Activated naive CD4-positive, alpha-beta T cell (primary cell): ENCODE measurements around the gene PLIN1.
A peak's percentile ranks its signal among the peaks of the same experiment; 100 is the strongest.
"Not testable (repeated sequence)": the region's sequence is repeated elsewhere in the genome, so short reads cannot be mapped to it uniquely, and the experiment has no call there.

Source experiments
- DNase-seq, 4 experiments: peaks; one replicate each; lab custom pipeline; 2025; lab: John Stamatoyannopoulos, UW

PLIN1 gene, protein sequence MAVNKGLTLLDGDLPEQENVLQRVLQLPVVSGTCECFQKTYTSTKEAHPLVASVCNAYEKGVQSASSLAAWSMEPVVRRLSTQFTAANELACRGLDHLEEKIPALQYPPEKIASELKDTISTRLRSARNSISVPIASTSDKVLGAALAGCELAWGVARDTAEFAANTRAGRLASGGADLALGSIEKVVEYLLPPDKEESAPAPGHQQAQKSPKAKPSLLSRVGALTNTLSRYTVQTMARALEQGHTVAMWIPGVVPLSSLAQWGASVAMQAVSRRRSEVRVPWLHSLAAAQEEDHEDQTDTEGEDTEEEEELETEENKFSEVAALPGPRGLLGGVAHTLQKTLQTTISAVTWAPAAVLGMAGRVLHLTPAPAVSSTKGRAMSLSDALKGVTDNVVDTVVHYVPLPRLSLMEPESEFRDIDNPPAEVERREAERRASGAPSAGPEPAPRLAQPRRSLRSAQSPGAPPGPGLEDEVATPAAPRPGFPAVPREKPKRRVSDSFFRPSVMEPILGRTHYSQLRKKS

DNA sequence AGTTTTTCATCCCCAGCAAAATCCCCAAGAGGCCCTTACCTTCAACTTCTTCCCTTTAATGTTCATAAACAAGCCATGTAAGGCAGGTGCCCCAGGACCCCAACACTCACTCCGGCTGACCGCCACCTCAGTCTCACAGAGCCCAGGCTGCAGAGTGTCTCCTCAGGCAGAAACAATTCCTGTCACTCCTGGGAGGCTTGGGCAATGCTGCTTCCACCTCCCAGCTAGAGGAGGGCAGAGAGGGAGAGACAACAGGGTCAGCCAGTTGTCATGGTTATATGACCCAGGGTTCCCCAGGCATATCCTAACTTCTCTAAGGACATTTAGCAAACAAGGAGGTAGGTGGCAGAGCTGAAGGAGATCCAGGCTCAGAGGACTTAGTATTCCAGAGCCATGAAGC is at the start of gene PLIN1:
PLIN1 (minus strand) TSS at position 156 of the 400 bp plus-strand sequence. CDS start 1,878 bp downstream, outside the sequence.
- no peak for DNase-seq

GRCh38 chr15:89728254-89728653 is 49.1 kb upstream of the PLIN1 start:
- no peak for DNase-seq

DNA sequence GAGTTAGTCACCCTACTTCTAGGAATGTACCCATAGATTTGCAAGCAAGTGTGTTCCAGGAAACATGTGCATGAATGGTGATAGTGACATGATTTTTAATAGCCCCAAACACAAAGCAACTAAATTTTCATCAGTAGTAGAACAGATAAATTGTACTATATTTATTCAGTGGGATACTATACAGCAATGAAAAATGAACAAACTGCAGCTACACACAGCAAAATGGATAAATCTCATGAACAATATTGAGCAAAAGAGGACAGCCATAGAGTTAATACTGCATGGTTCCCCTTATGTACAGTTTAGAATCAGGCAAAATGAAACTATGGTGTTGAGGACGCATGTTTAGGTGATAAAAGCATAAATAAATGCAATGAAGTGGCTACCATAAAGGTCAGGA is 45.9 kb upstream of the PLIN1 start:
- DNase-seq, result no peak

DNA sequence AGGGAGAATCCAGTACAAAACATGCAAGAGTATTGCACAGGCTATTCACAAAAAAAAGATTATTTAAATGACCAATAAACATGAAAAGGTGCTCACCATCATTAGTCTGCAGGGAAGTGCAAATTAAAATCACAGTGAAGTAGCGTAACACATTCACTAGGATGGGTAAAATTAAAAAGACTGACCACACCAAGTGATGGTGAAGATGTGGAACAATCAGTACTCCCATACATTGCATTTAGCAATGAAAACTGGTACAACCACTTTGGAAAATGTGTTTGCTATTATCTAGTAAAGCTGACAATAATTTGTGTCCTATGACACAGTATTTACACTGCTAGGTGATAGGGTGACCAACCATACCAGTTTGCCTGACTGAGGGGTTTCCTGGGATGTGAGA is 45.5 kb upstream of the PLIN1 start:
- DNase-seq, result no peak

GRCh38 chr15:89723031-89723430 is 43.9 kb upstream of the PLIN1 start:
- DNase-seq, result no peak

DNA sequence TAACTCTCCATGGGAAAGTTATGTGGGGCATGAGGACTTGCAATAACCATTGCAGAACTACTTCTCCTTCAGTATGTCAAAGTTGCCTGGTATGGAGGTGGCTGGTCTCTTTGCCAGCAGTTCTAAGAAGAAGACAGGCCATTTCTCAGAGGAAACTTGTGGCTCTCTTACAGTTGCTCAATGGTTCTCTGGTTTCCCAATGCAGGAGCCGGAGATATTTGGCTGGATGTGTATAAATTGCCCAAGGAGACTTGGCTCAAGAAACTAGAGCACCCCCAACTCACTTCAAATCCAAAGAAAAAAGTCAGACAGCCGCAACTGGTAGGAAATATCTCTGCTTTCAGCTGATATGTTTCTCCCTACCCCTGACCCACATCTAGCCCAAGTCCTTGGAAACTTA is 35.6 kb upstream of the PLIN1 start:
- no peak for DNase-seq

- no peak for DNase-seq
Measured at GRCh38 chr15:89707577-89707976, 28.4 kb upstream of the PLIN1 start.

DNA sequence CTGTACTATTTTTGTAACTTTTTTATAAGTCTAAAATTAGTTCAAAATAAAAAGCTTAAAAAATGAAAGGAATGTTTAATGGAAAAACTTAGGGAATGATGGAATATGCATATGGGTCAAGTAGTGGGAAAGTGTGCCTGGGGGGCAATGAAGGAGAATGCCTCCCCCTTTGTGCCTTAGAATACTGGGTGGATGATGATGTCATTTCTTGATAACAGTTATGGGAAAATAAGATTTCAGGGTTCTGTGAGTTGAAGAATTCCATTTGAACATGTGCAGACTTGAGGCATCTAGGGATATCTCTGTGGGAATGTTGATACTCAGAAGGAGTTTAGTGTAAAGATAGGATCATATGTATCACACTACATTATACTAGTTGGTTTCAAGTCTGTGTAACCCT is 25.2 kb upstream of the PLIN1 start:
- no peak for DNase-seq

DNA sequence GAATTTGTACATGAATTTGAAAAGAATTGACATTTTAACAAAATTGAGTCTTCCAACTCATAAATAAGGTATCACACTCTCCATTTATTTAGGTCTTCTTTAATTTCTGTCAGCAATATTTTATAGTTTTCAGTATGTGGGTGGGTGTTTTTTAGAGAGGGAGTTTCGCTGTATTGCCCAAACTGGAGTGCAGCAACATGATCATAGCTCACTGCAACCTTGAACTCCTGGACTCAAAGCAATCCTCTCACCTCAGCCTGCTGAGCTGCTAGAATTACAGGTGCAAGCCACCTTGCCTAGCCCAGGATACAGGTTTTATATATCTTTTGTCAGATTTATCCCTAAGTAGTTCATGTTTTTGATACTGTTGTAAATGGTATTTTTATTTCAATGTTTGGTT is 16.0 kb upstream of the PLIN1 start:
- no peak for DNase-seq

DNA sequence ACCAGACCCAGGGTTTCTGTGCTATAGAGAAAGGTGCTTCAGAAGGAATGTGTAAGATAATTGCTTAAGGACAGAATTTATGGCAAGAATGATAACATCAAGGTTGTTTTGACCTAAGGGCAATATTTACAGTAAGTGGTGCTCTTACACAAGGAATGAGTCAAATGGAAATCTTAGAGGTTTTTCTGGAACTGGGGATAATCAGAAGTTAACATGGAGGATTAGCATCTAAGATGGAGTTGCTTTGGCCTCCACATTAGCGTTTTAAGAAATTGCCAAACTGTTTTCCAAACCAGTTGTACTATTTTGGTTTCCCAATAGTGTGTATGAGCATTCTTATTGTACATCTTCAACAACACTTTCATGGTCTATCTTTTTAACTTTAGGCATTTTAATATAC is 14.5 kb upstream of the PLIN1 start:
- no peak for DNase-seq

DNA sequence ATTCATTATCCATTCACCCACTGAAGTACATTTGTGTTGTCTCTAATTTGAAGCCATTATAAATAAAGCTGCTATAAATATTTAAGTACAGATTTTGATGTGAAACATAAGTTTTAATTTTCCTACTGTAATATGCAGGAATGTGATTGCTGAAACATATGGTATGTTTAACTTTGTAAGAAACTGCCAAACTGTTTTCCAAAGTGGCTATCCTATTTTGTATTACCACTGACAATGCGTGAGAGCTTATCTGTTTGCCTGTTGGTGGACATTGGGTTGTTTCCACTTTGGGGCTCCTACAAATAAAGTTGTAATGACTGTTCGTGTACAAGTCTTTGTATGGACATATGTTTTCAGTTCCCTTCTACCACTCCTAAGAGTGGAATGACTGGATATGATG is 13.9 kb upstream of the PLIN1 start:
- DNase-seq, result no peak

- peak; percentile 45 to 64 (median 54) for DNase-seq
Measured at GRCh38 chr15:89690276-89691218, 11.4 kb upstream of the PLIN1 start, which contains the start of the genes PEX11A and WDR93. TSS of gene PEX11A (minus strand) at chr15:89690754. CDS start at chr15:89690632, 122 bp downstream. TSS of gene WDR93 (plus strand) at chr15:89690811. CDS start at chr15:89701747, 10,936 bp downstream.

GRCh38 chr15:89689930-89690275 is 10.7 kb upstream of the PLIN1 start:
- not testable (repeated sequence) for DNase-seq

- no peak for DNase-seq
Measured at GRCh38 chr15:89686522-89686921, 7.4 kb upstream of the PLIN1 start.

DNA sequence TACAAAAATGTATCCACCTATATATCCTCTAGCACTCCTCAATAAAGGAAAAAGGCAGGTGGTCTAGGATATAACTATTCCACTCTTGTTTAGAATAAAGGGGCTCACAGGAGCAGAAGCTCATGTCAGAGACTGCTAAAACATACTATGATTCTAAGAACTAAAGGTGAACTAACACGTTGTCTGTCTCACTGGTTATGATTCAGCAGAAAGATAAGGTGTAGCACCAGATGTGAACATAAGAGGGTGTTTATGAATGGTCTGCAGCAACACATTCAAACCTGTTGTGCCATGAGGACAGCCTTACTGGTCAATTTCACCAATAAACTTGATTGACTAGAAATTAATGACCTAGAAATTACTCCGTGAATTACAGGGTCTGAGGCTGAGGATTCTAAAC is 6.8 kb upstream of the PLIN1 start:
- DNase-seq, result no peak

DNA sequence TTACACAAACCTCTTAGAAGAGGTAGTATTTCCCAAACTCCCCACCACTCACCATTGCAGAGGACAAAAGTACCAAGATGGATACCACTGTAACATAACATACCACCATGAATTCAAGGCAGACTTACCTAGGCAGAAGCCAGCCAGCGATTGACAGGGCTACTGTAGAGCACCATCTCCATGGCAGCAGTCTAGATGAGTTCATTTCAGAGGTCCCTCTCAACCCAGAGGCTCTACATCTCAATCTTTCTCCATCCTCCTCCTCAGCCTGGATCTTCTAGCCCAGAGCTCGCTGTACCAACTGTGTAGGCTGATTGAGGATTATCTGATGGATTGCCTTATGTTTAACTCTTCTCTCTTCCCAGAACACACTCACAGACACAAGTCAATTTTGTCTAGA is 2.0 kb upstream of the PLIN1 start:
- DNase-seq, result no peak

- DNase-seq, result no peak
Measured at GRCh38 chr15:89680282-89680873, 1.2 kb upstream of the PLIN1 start.

GRCh38 chr15:89677381-89677780 is 1.8 kb downstream of the PLIN1 start:
- no peak for DNase-seq

DNA sequence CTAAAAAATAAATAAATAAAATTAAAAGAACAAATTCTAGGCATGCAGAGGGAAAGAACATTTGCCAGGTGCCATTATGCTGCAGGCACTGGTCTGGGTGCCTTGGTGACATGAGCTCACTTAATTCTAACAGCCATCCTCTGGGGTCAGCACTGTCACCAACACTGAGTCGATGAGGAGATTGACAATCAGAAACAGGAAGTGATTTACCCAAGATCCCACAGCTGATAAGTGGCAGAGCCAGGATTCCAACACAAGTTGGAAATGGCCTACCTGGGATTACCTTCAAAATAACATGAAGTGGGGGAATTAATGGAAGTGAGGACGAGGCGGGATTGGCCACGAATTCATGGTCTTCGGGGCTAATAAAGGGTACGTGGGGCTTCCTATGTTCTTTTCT is 3.6 kb downstream of the PLIN1 start:
- DNase-seq, result no peak

DNA sequence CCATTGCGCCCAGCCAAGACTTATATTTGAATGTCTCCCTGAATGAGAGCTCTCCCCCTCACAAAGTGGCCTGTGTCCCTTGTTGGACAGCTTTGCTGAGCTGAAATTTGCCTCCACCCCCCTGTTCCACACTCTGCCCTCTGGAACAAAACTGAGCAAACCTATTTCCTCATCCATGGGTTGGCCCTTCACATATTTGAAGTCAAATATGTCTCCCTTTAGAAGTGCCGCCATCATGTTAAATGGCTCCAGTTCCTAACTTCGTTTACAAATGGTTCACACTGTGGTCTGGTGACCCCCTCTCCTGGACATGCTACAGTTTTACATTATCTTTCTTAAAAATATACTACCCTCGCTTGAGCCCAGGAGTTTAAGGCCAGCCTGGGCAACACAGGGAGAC is 4.6 kb downstream of the PLIN1 start:
- DNase-seq, result no peak

DNA sequence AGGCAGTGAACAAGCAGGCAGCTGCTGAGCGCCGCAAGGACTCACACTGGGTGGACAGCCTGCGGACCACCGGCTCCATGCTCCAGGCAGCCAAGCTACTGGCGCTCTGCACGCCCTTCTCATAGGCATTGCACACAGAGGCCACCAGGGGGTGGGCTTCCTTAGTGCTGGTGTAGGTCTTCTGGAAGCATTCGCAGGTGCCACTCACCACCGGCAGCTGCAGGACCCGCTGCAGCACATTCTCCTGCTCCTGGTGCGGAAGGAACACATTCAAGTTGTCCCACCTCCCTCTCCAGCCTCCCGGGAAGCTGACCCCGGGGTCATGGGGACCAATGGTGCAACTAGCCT is 6.0 kb downstream of the PLIN1 start:
- DNase-seq, result no peak
